AG04450 (cell line): ENCODE data around the gene ZNF488. TPM values are rescaled to one million over a fixed set of nuclear protein-coding genes. Genes with fewer than 3 reads are reported as not detected.

ENCODE experiments used
- CTCF ChIA-PET: fragments of 300-600, 350-600 bp; formaldehyde crosslinking; extraction: SDS; loops from one replicate; lab custom pipeline; 2022; ENCODE audit warnings: antibody characterized with exemption, inconsistent platforms; lab: Charles Lee
- POLR2A ChIA-PET: fragments of 350-600 bp; formaldehyde crosslinking; extraction: SDS; loops from one replicate; lab custom pipeline; 2021; ENCODE audit warnings: antibody characterized with exemption, inconsistent platforms; lab: Yijun Ruan, JAX
- DNase-seq: peaks from one replicate; pipeline ENCODE4 v3.0.0-alpha.2; 2011; ENCODE audit warnings: low read depth, low spot score
- H3K27ac ChIP-seq: one replicate; pipeline ENCODE4 v1.5.1; 2012; ENCODE audit warnings: low read depth, low read length, control low read depth
- H3K27me3 ChIP-seq: one replicate; pipeline ENCODE4 v1.6.0; 2012; ENCODE audit warnings: low read length; ENCODE audit not compliant: control insufficient read depth, insufficient read depth
- H3K4me3 ChIP-seq: 2 replicates; pipeline ENCODE4 v1.5.1; 2011; ENCODE audit warnings: mild to moderate bottlenecking, low read depth, low read length, control low read depth
- H3K9me3 ChIP-seq: 2 replicates; pipeline ENCODE4 v1.5.1; 2012; ENCODE audit warnings: low read length; ENCODE audit not compliant: control insufficient read depth, insufficient read depth
- polyA plus RNA-seq: library from polyadenylated mRNA; depleted of rRNA; stranded (reverse); fragments of >200 nt; gene quantifications from 2 replicates; pipeline ENCODE4 v1.2.3, GENCODE V29; 2011
- TF ChIP-seq, protein P1 (sequence below): IDR thresholded peaks from 2 replicates; pipeline ENCODE4 v1.5.1; 2011; ENCODE audit warnings: low read depth, low read length, control low read depth, inconsistent platforms

Gene ZNF488
- polyA plus RNA-seq, 1 experiment: 0.16 TPM

DNA sequence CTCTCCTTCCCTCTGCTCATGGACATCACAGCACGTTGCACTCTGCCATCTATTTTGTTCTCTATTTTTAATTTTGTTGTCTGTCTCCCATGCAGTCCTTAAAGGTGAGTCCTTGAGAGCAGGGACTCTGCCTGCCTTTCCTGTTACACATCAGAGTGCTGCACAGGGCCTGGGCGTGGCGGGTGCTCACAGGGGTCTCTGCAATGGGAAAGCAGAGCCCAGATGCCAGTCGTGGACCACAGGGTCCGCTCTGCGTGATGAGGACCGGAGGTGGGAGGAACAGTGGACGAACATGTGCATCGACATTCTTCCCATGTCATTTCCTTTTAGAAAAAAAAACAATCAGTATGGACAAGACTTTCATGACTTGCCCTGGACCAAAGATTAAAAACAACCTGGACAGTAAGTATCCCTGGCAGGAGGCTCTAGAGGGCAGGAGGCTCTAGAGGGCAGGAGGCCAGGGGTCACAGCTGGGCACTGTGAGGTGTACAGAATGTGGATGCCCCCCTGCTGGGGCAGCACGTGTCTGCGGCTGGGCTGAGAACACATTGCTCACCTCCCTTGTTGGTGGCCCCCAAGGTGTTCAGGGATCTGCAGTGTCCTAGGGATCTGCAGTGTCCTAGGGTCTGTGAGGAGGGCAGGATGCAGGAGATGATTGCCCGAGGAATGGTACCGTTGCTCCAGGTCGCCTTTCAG lies 29.6 kb upstream of the ZNF488 start:
- peaks cover 4% of the 10 kb centered on the region; the same call in 1 of the 2 replicates for H3K9me3 ChIP-seq
- H3K27me3 ChIP-seq: peaks cover 34% of the 10 kb centered on the region
- no peak for DNase-seq
- TF ChIP-seq, protein P1, sequence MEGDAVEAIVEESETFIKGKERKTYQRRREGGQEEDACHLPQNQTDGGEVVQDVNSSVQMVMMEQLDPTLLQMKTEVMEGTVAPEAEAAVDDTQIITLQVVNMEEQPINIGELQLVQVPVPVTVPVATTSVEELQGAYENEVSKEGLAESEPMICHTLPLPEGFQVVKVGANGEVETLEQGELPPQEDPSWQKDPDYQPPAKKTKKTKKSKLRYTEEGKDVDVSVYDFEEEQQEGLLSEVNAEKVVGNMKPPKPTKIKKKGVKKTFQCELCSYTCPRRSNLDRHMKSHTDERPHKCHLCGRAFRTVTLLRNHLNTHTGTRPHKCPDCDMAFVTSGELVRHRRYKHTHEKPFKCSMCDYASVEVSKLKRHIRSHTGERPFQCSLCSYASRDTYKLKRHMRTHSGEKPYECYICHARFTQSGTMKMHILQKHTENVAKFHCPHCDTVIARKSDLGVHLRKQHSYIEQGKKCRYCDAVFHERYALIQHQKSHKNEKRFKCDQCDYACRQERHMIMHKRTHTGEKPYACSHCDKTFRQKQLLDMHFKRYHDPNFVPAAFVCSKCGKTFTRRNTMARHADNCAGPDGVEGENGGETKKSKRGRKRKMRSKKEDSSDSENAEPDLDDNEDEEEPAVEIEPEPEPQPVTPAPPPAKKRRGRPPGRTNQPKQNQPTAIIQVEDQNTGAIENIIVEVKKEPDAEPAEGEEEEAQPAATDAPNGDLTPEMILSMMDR: no peak
- CTCF ChIA-PET: no interaction called here
- no peak overlapping the region for H3K27ac ChIP-seq
- POLR2A ChIA-PET: no interaction called here
- H3K4me3 ChIP-seq: no peak overlapping the region

DNA sequence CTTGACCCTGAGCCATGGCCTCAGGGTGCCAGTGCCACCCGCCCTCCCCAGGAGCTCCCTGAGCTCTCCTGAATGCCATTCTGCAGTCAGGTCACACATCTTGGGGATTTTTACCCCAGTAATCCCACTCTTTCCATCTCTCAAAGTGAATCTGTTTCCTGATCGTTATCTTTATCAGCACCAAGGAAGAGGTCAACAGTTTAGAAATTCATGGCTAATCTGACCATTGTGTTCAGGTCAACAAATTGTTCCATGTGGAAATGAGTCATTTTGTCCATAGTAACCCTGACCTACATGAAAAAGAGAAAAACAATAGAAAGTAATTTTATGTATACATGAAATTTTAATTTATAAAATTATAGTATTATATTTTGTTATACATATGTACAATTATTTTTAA lies 28.8 kb upstream of the ZNF488 start:
- TF ChIP-seq, protein P1: no peak
- Histone ChIP-seq H3K9me3 (peaks cover 4% of the 10 kb centered on the region; the same call in 1 of the 2 replicates), H3K27me3 (peaks cover 31% of the 10 kb centered on the region), H3K4me3 (no peak overlapping the region), H3K27ac (no peak overlapping the region)
- DNase-seq: no peak
- ChIA-PET POLR2A (no interaction called here), CTCF (no interaction called here)

DNA sequence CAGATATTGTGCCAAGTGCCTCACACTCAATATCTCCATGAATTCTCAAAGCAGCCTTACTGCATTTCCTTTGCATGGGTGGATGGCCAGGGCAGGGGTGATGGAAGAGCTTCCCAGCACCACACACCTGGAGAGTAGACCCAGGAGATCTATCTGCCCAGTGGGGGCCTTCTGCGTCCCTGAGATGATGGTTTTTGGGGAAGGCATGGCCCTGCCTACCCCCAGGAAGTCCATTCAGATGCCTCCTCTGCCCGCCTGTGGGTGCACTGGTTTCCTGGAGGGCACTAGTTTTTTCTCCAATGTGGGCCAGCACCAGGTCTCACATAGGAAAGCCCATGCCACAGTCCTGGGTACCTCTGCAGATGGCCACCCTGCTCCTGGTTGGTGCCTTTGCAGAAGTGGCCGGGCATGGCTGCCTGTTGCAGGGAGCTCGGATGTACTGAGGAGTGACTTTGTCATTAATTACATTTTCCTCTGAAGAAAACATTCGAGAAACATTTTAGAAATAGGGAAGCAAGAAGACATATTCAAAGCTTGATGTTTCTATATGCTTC lies 28.2 kb upstream of the ZNF488 start:
- CTCF ChIA-PET: no interaction called here
- TF ChIP-seq, protein P1: no peak
- POLR2A ChIA-PET: no interaction called here
- H3K9me3 ChIP-seq: peaks cover 4% of the 10 kb centered on the region; the same call in 1 of the 2 replicates
- H3K27ac ChIP-seq: no peak overlapping the region
- DNase-seq: no peak
- H3K4me3 ChIP-seq: no peak overlapping the region
- H3K27me3 ChIP-seq: peaks cover 28% of the 10 kb centered on the region

DNA sequence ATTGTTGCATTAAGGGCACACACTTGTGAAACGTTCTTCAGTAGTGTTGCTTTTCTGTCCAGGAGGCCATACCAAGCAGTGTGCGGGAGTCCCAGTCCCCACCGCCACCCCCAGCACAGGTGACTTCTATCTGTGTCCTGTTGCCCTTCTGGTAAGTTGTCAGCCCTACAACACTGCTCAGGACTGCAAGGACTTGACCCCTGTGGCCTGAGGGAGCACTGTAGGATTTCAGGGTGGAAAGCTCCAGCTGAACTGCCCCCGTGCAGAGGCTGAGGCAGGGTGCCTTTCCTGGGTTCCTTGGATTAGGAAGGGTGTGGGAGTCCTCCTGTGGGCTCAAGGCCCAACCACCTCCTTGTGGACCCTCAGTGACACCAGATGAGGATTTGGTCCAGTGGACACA lies 26.8 kb upstream of the ZNF488 start:
- no peak overlapping the region for H3K27ac ChIP-seq
- H3K9me3 ChIP-seq: no peaks in the 10 kb centered on the region; the same call in 1 of the 2 replicates
- TF ChIP-seq, protein P1: no peak
- peaks cover 25% of the 10 kb centered on the region for H3K27me3 ChIP-seq
- no peak for DNase-seq
- no peak overlapping the region for H3K4me3 ChIP-seq
- ChIA-PET CTCF (no interaction called here), POLR2A (no interaction called here)

DNA sequence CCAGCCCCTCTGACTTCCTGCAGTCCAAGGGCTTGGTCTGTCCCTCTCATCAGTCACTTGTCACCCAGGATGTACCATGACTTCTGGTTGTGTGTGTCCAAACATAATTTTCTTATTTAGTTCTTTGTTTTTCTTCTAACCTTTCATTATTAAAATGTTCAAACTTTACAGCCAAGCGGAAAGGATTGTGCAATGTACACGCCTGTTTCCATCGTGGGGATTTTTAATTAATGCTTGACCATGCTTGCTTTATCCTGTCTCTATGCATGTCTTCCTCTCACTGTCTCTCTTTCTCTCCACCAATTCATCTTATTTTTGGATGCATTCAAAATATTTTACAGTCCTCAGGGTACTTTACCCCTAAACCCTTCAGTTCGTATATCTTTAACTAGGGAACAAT lies 26.2 kb upstream of the ZNF488 start:
- Histone ChIP-seq H3K27me3 (peaks cover 22% of the 10 kb centered on the region), H3K9me3 (no peaks in the 10 kb centered on the region; the same call in 1 of the 2 replicates), H3K27ac (no peak overlapping the region), H3K4me3 (no peak overlapping the region)
- no peak for DNase-seq
- ChIA-PET CTCF (no interaction called here), POLR2A (no interaction called here)
- TF ChIP-seq, protein P1: no peak
